Activated naive CD8-positive, alpha-beta T cell treated with anti-CD3 and anti-CD28 coated beads, Interleukin-2, amount 50 U/mL, for 24 hours (primary cell): ENCODE results near the gene GABRR2.
"Not testable (repeated sequence)": the region's sequence is repeated elsewhere in the genome, so short reads cannot be mapped to it uniquely, and the experiment has no call there.

Experiments used
- ATAC-seq: fragments of 150-1000 bp; cut with Tn5 transposase; one replicate; pipeline ENCODE4 v1.10.0; 2021
- DNase-seq: peaks from one replicate; pipeline ENCODE4 v3.0.0; 2021
- H3K27ac Mint-ChIP-seq: one replicate; pipeline ENCODE4 v1.8.0; 2021; ENCODE audit warnings: mild to moderate bottlenecking, mixed read lengths
- H3K27me3 Mint-ChIP-seq: one replicate; pipeline ENCODE4 v1.8.0; 2021; ENCODE audit warnings: mixed read lengths
- H3K36me3 Mint-ChIP-seq: one replicate; pipeline ENCODE4 v1.8.0; 2021; ENCODE audit warnings: low read depth, mixed read lengths
- H3K4me1 Mint-ChIP-seq: one replicate; pipeline ENCODE4 v1.8.0; 2021; ENCODE audit warnings: mixed read lengths
- H3K4me3 Mint-ChIP-seq: one replicate; pipeline ENCODE4 v1.8.0; 2021; ENCODE audit warnings: mild to moderate bottlenecking, moderate library complexity, mixed read lengths
- H3K9me3 Mint-ChIP-seq: one replicate; pipeline ENCODE4 v1.8.0; 2021; ENCODE audit warnings: mixed read lengths

The GABRR2 gene

DNA sequence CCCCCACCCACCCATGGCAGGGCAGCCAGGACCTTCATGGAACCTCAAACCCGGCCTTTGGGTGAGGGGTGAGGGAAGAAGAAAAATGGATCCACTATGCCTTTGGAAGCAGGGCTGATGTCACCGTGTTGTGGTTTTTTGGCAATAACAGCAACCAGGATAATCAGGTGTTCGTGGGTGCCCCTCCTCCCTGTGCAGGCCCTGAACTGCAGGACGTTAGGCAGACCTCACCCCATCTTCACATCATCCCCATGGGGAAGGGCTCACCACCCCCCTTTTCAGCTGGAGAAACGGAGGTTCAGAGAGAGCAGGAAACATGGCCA lies 3.6 kb downstream of the GABRR2 start:
- Mint-ChIP-seq H3K9me3 (no peaks in the 10 kb centered on the region), H3K4me1 (no peaks in the 10 kb centered on the region), H3K27ac (no peak overlapping the region), H3K4me3 (no peak overlapping the region), H3K27me3 (no peaks in the 10 kb centered on the region), H3K36me3 (peaks cover 5% of the 10 kb centered on the region)
- no peak for ATAC-seq
- no peak for DNase-seq

DNA sequence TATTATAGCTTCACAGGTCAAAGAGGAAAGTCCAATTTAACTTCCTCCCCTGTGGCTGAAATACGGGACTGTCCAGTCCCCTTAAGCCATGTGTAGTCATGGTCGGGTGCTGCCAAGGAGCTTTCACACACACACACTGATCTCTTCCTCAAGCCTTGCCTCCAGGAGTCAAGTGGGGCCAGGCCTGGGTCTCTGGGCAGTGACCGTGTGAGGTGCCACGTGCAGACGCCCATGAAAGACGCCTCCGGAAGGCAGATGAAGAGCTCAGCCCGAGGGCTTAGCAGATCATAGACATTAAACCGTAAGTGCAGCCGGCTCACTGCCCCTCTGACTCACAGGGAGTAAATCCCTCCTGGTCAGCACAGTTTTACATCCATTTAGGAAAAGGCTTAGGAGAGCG lies 4.2 kb downstream of the GABRR2 start:
- H3K36me3 Mint-ChIP-seq, result peaks cover 1% of the 10 kb centered on the region
- H3K4me1 Mint-ChIP-seq, result no peaks in the 10 kb centered on the region
- no peaks in the 10 kb centered on the region for H3K9me3 Mint-ChIP-seq
- H3K27ac Mint-ChIP-seq, result no peak overlapping the region
- DNase-seq (no peak), ATAC-seq (no peak)
- no peaks in the 10 kb centered on the region for H3K27me3 Mint-ChIP-seq
- no peak overlapping the region for H3K4me3 Mint-ChIP-seq

GRCh38 chr6:89308525-89309395 lies 6.3 kb downstream of the GABRR2 start:
- Mint-ChIP-seq H3K9me3 (no peaks in the 10 kb centered on the region), H3K27ac (no peak overlapping the region), H3K27me3 (peaks cover 2% of the 10 kb centered on the region), H3K36me3 (no peaks in the 10 kb centered on the region), H3K4me3 (no peak overlapping the region), H3K4me1 (no peaks in the 10 kb centered on the region)
- DNase-seq, result no peak
- no peak for ATAC-seq

DNA sequence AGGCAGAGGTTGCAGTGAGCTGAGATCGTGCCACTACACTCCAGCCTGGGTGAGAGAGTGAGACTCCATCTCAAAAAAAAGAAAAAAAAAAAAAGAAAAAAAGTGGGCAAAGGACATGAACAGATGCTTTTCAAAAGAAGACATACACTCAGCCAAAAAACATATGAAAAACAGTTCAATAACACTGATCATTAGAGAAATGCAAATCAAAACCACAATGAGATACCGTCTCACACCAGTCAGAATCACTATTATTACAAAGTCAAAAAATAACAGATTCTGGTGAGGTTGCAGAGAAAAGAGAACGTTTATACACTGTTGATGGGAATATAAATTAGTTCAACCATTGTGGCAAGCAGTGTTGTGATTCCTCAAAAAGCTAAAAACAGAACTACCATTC lies 10.6 kb downstream of the GABRR2 start:
- not testable (repeated sequence) for H3K4me1 Mint-ChIP-seq, H3K4me3 Mint-ChIP-seq, H3K9me3 Mint-ChIP-seq, H3K36me3 Mint-ChIP-seq, H3K27ac Mint-ChIP-seq, H3K27me3 Mint-ChIP-seq, ATAC-seq, DNase-seq

GRCh38 chr6:89302936-89303335 lies 12.2 kb downstream of the GABRR2 start:
- H3K9me3 Mint-ChIP-seq, result no peaks in the 10 kb centered on the region
- H3K4me1 Mint-ChIP-seq, result peaks cover 15% of the 10 kb centered on the region
- peaks cover 2% of the 10 kb centered on the region for H3K27me3 Mint-ChIP-seq
- H3K4me3 Mint-ChIP-seq, result no peak overlapping the region
- H3K36me3 Mint-ChIP-seq, result no peaks in the 10 kb centered on the region
- DNase-seq (no peak), ATAC-seq (no peak)
- no peak overlapping the region for H3K27ac Mint-ChIP-seq

DNA sequence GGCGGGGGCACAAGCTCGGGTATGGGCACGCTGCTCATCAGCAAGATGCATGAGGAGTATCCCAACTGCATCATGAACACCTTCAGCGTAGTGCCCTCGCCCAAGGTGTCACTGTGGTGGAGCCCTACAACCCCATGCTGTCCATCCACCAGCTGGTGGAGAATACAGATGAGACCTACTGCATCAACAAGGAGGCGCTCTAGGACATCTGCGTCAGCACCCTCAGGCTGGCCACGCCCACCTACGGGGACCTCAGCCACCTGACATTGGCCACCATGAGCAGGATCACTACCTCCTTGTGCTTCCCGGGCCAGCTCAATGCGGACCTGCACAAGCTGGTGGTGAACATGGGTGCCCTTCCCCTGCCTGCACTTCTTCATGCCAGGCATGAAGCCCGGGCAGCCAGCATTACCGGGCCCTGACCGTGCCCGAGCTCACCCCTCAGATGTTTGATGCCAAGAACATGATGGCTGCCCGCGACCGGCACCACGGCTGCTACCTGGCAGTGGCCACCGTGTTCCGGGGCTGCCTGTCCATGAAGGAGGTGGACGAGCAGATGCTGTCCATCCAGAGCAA lies 12.8 kb downstream of the GABRR2 start:
- Mint-ChIP-seq H3K27ac (no peak overlapping the region), H3K4me1 (peaks cover 21% of the 10 kb centered on the region), H3K9me3 (no peaks in the 10 kb centered on the region), H3K27me3 (peaks cover 2% of the 10 kb centered on the region), H3K36me3 (no peaks in the 10 kb centered on the region), H3K4me3 (no peak overlapping the region)
- no peak for DNase-seq
- no peak for ATAC-seq

DNA sequence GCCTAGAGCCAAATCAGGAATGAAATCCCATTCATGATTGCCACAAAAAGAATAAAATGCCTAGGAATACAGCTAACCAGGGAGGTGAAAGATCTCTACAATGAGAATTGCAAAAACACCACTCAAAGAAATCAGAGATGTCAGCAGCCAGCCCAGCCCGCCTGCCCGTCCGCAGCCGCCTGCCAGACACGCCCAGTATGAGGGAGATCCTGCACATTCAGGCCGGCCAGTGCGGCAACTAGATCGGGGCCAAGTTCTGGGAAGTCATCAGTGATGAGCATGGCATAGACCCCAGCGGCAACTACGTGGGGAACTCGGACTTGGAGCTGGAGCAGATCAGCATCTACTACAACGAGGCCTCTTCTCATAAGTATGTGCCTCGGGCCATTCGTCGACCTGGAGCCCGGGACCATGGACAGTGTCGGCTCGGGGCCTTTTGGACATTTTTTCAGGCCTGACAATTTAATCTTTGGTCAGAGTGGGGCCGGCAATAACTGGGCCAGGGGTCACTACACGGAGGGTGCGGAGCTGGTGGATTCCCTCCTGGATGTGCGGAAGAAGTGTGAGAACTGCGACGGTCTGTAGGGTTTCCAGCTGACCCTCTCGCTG lies 13.4 kb downstream of the GABRR2 start:
- H3K9me3 Mint-ChIP-seq, result no peaks in the 10 kb centered on the region
- peaks cover 2% of the 10 kb centered on the region for H3K27me3 Mint-ChIP-seq
- no peak for DNase-seq
- no peak overlapping the region for H3K4me3 Mint-ChIP-seq
- peaks cover 21% of the 10 kb centered on the region for H3K4me1 Mint-ChIP-seq
- ATAC-seq, result no peak
- H3K27ac Mint-ChIP-seq, result no peak overlapping the region
- no peaks in the 10 kb centered on the region for H3K36me3 Mint-ChIP-seq

DNA sequence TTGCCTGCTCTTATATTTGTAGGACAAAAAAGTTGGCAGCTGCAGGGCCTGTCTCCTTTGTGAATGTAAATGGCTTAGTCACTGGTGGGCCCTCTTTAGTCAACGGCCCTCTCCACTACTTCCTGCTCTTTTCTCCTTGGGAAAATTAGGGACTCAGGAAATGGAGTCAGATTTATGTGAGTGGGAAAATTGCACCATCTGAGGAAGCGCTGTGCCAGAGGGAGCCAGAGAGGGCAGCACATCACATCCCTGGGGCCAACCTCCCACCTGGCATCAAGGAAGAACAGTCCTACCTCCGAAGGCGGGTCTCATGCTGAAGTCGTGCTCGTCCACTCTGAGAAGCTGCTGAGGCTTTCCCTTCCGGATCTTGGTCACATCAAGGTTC lies 15.6 kb downstream of the GABRR2 start:
- Mint-ChIP-seq H3K36me3 (no peaks in the 10 kb centered on the region), H3K27me3 (peaks cover 3% of the 10 kb centered on the region), H3K27ac (no peak overlapping the region), H3K4me1 (peaks cover 21% of the 10 kb centered on the region), H3K4me3 (no peak overlapping the region), H3K9me3 (no peaks in the 10 kb centered on the region)
- DNase-seq, result no peak
- ATAC-seq, result no peak

DNA sequence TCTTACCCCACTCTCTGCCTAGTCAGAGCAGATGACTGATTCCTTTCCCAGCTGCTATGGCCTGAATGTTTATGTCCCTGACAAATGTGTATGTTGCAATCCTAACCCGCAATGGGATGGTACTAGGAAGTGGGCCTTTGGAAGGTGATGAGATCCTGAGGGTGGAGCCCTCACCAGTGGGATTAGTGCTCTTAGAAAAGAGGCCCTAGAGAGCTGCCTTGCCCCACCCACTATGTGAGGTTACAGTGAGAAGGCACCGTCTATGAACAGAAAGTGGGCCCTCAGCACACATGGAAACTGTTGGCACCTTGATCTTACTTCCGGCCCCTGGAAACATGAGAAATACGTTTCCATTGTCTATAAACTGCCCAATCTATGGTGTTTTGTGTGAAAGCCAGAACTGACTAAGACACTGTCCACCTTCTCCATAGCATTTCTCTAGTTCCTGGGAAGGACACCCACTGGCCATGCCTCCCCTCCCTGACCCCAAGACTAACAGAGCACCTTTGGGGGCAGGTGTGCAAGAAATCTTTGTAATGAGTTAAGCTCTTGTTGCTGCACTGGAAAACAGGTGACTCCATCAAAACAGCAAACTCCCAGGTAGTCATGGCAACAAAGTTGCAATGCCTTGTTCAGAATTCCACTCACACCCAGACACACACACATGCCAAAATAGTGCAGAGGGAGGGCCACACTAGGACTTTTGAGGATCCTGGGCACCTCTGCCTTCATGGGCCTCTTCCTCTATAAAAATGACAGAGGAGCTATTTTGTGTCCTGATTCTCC lies 16.2 kb downstream of the GABRR2 start:
- H3K4me3 Mint-ChIP-seq, result peak overlapping the region; percentile 53
- peaks cover 21% of the 10 kb centered on the region for H3K4me1 Mint-ChIP-seq
- no peaks in the 10 kb centered on the region for H3K9me3 Mint-ChIP-seq
- DNase-seq (peak; percentile 21), ATAC-seq (peak; percentile 74)
- peaks cover 3% of the 10 kb centered on the region for H3K27me3 Mint-ChIP-seq
- H3K27ac Mint-ChIP-seq, result peak overlapping the region; percentile 84
- H3K36me3 Mint-ChIP-seq, result no peaks in the 10 kb centered on the region

DNA sequence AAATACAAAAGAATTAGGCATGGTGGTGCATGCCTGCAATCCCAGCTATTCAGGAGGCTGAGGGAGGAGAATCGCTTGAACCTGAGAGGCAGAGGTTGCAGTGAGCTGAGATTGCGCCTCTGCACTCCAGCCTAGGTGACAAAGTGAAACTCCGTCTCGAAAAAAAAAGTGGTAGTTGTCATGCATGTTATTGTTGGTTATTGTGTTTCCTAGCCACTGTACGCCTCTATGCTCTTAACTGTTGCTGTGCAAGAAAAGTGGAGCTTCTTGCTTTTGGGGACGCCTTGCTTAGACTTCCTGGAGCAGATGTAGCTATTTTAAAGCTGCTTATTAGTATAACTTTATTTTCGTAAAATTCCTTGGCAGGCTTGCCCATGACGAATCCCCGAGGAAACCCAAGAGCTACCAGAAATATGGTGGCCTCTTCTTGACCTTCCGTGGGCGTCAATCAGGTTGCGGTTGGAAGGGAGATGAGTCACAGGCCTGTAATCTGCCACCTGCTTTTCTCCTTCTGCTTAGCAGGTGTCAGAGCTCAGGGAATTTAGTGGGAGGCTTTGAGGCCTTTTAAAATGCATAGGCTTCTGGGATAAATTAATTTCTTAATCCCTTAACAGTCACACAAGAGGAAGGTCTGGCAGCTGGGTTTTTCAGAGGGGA lies 17.3 kb downstream of the GABRR2 start:
- ATAC-seq (peak; percentile 80), DNase-seq (peak; percentile 62)
- Mint-ChIP-seq H3K27me3 (peaks cover 3% of the 10 kb centered on the region), H3K4me1 (peaks cover 21% of the 10 kb centered on the region), H3K9me3 (no peaks in the 10 kb centered on the region), H3K27ac (peak overlapping the region; percentile 84), H3K4me3 (peak overlapping the region; percentile 53), H3K36me3 (no peaks in the 10 kb centered on the region)

GRCh38 chr6:89295981-89296380 lies 19.1 kb downstream of the GABRR2 start:
- H3K27ac Mint-ChIP-seq, result no peak overlapping the region
- peaks cover 21% of the 10 kb centered on the region for H3K4me1 Mint-ChIP-seq
- H3K27me3 Mint-ChIP-seq, result peaks cover 3% of the 10 kb centered on the region
- DNase-seq (no peak), ATAC-seq (no peak)
- H3K4me3 Mint-ChIP-seq, result no peak overlapping the region
- no peaks in the 10 kb centered on the region for H3K9me3 Mint-ChIP-seq
- no peaks in the 10 kb centered on the region for H3K36me3 Mint-ChIP-seq

- ATAC-seq, H3K9me3 Mint-ChIP-seq: not testable (repeated sequence)
Measured at GRCh38 chr6:89295116-89295515, 20.0 kb downstream of the GABRR2 start.

GRCh38 chr6:89291256-89291819 lies 23.8 kb downstream of the GABRR2 start:
- Mint-ChIP-seq H3K27ac (no peak overlapping the region), H3K36me3 (no peaks in the 10 kb centered on the region), H3K9me3 (no peaks in the 10 kb centered on the region), H3K4me3 (no peak overlapping the region), H3K4me1 (no peaks in the 10 kb centered on the region), H3K27me3 (peaks cover 3% of the 10 kb centered on the region)
- no peak for ATAC-seq
- DNase-seq, result no peak

More at GRCh38 chr6:89295116-89295515, 20.0 kb downstream of the GABRR2 start:
- H3K27ac Mint-ChIP-seq, H3K27me3 Mint-ChIP-seq, H3K4me3 Mint-ChIP-seq, DNase-seq, H3K36me3 Mint-ChIP-seq: not testable (repeated sequence)
- peaks cover 21% of the 10 kb centered on the region for H3K4me1 Mint-ChIP-seq
